ENCODE results near the gene SLC22A2.

Gene SLC22A2

GRCh38 chr6:160282444-160282843 is 23.8 kb upstream of the SLC22A2 start:
- in situ Hi-C loops (cut with HindIII; ENCODE audit: low sequenced_read_pairs): no loop called here
- no peak for TF ChIP-seq CTCF (IDR thresholded peaks at IDR 0.05; ENCODE audit: low read depth, low read length, missing control alignments)

GRCh38 chr6:160279850-160280249 is 21.2 kb upstream of the SLC22A2 start:
- TF ChIP-seq CTCF (IDR thresholded peaks at IDR 0.05; ENCODE audit: low read depth, low read length, missing control alignments): no peak
- no peak for DNase-seq (ENCODE audit: low read depth)
- in situ Hi-C loops (cut with HindIII; ENCODE audit: low sequenced_read_pairs): no loop called here
- no peak overlapping the region for H3K4me3 ChIP-seq (ENCODE audit: low read depth, low read length)

More at GRCh38 chr6:160282444-160282843, 23.8 kb upstream of the SLC22A2 start:
- H3K4me3 ChIP-seq (ENCODE audit: low read depth, low read length): no peak overlapping the region
- DNase-seq (ENCODE audit: low read depth): no peak

- no peak overlapping the region for H3K4me3 ChIP-seq (ENCODE audit: low read depth, low read length)
- no peak for TF ChIP-seq CTCF (IDR thresholded peaks at IDR 0.05; ENCODE audit: low read depth, low read length, missing control alignments)
- in situ Hi-C loops (cut with HindIII; ENCODE audit: low sequenced_read_pairs): no loop called here
- DNase-seq (ENCODE audit: low read depth): no peak
These were observed 20.2 kb upstream of the SLC22A2 start for GRCh38 chr6:160278786-160279310.

- no peak for DNase-seq (ENCODE audit: low read depth)
- no peak for TF ChIP-seq CTCF (IDR thresholded peaks at IDR 0.05; ENCODE audit: low read depth, low read length, missing control alignments)
- H3K4me3 ChIP-seq (ENCODE audit: low read depth, low read length): no peak overlapping the region
- in situ Hi-C loops (cut with HindIII; ENCODE audit: low sequenced_read_pairs): no loop called here
These were observed 19.7 kb upstream of the SLC22A2 start for GRCh38 chr6:160278311-160278710.

GRCh38 chr6:160277546-160277945 is 18.9 kb upstream of the SLC22A2 start:
- no peak for DNase-seq (ENCODE audit: low read depth)
- TF ChIP-seq CTCF (IDR thresholded peaks at IDR 0.05; ENCODE audit: low read depth, low read length, missing control alignments): no peak
- in situ Hi-C loops (cut with HindIII; ENCODE audit: low sequenced_read_pairs): no loop called here
- H3K4me3 ChIP-seq (ENCODE audit: low read depth, low read length): no peak overlapping the region

- no peak for TF ChIP-seq CTCF (IDR thresholded peaks at IDR 0.05; ENCODE audit: low read depth, low read length, missing control alignments)
- in situ Hi-C loops (cut with HindIII; ENCODE audit: low sequenced_read_pairs): no loop called here
- no peak overlapping the region for H3K4me3 ChIP-seq (ENCODE audit: low read depth, low read length)
- DNase-seq (ENCODE audit: low read depth): no peak
These were observed 18.5 kb upstream of the SLC22A2 start for GRCh38 chr6:160277144-160277543.

GRCh38 chr6:160276126-160276525 is 17.5 kb upstream of the SLC22A2 start:
- no peak for DNase-seq (ENCODE audit: low read depth)
- in situ Hi-C loops (cut with HindIII; ENCODE audit: low sequenced_read_pairs): no loop called here
- no peak overlapping the region for H3K4me3 ChIP-seq (ENCODE audit: low read depth, low read length)
- TF ChIP-seq CTCF (IDR thresholded peaks at IDR 0.05; ENCODE audit: low read depth, low read length, missing control alignments): no peak
